ENCODE data around the gene NPHP4.

Gene NPHP4

DNA sequence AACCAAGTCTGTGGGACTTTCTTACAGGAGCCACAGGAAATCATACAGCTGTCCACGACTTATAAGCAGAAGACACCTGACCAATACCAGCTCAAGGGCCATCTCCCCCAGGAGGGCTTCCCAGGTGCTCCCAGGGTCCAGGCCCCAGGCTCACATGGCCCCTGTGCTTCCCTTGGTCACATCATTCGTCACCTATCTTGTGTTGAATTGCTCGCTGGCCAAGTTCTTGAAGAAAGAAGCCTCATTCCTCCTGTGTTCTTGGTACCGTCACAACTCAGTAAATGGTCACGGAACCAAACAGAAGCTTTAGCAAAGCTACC, 3.0 kb downstream of the NPHP4 start:
- no peak for DNase-seq (ENCODE audit: low spot score)

DNA sequence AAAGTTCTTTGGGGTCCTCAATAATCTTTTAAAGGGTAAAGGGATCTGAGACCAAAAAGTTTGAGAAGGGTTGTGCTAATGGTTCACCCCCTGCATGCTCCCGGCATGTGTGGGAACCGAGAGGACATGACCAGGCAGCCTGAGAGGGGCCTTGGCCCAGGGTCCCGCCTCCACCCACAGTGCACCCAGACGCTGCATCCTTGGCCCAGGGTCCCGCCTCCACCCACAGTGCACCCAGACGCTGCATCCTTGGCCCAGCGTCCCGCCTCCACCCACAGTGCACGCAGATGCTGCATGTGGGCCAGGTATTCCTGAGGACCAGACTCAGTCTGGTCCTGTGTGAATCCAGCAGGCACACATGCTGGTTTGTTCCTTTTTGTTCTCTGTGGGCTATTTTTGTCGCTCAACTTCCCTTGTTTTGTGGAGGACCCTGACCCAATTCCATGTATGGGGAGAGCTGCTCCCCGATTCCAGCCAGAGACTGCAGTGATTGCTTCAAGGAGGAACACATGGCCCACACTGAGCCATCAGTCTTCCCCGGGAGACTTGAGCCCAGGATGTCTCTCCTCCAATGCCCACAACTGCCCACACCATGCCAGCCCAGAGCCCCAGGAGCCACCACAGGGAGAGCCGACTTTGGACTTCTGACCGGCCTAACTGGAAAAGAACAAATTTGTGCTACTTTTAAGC, 3.5 kb downstream of the NPHP4 start:
- DNase-seq (ENCODE audit: low spot score): no peak

DNA sequence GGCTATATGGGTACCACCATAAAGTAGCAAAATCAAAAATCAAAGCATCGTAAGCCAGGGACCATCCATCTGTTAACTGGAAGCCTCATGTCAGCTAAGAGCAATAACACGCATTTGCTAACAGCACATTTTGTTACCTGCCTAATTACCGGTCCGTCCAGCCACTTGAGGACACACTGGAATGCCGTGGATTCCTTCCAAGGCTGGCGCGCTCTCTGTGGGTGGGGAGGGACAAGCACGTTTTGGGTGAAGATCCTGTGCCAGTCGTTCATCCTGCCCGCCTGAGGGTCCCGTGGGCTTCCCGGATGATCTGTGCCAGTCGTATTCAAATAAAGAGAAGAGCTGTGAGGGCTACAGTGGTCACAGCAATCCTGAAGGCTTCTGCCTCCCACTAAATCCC, 6.2 kb downstream of the NPHP4 start:
- DNase-seq (ENCODE audit: low spot score): no peak

DNA sequence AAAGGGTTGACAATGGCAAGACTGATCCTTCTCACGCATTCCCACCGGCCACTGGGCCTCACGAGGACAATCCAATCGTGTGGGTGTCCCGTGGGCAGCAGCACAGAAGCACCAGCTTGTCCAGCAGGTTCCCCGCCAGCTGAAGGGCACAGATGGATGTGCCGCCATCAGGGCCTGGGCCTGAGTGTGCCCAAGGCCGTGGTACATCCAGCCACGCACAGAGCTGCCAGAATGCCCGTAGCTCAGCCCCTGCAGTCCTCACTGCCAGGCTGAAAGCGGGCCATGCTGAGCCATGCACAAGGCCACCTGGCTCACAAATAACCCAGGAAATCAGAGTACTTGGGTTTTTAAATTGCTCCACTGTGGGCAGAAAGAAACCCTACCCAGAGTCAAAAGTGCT, 7.0 kb downstream of the NPHP4 start:
- DNase-seq (ENCODE audit: low spot score): no peak

DNA sequence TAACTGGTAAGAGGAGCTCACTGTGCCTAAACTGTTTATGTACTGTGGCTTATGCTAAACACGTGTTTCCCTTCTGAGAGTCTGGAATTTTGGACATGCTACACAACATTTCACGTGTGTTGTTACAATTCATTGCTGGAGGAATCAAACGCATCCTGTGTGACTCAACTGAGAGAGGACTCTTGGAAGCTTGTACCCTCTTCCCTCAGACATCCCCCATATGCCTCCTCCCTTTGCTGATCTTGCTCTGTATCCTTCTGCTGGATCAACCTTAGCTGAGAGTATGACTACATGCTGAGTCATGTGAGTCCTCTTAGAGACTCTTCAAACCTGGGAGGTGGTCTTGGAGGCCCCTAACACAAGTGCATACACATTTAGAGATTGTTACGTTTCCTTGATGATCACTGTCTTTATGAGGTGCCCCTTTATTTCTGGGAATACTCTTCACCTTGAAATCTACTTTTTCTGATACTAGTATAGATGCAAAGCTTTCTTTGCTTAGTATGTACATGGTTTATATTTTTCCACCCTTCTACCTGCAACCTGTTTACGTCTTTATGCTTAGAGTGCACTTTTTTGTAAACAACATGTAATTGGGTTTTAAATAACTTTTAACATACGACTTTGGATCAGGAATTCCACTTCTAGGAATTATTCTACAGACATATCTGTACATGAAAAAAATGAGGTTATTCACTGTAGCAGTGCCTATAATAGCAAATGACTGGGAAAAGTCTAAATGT, 8.7 kb downstream of the NPHP4 start:
- no peak for DNase-seq (ENCODE audit: low spot score)

DNA sequence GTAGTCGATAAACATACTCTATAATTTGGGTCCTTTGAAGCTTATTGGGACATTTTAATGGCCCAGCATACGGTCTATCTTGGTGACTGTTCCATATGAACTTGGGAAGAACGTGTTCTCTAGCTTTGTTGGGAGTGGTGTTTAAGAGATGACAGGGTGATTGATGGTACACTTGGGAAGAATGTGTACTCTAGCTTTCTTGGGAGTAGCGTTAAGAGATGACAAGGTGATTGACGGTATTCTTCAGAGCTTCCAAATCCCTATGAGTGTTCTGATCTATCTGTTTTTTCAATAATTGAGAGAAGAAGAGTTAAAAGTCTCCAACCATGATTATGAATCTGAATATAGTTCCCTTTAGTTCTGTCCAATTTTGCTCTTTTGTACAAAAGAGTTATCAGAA, 9.4 kb downstream of the NPHP4 start:
- DNase-seq (ENCODE audit: low spot score): no peak

DNA sequence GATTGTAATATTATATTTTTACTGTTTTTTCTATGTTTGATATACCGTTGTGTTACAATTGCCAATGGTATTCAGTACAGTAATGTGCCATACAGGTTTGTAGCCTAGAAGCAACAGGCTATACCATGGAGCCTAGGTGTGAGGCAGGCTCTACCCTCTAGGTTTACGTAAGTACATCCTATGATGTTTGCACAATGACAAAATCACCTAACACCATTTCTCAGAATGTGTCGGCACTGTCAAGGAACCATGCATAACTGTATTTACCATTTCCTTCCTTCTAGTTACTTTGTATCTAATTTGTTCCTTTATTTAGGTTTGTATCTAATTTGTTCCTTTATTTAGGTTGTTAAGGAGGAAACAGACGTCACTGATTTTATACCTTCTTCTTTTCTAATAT, 9.9 kb downstream of the NPHP4 start:
- no peak for DNase-seq (ENCODE audit: low spot score)

DNA sequence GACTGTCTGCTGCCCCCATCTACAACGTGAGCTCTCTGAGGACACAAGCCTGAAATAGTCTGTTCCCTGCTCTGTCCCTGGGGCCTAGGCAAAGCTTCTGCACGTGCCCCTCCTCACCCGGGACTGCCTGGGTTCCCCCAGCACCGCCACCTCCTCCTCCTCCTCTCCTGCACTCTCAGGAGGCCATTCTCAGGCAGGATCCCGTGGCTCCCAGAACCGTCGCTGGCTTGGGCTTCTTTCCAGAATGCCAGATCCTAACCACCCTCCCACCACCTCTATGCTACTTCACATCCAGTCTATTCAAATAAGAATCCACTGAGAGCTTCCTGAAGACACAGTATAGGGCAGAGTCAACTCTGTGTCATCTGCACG, 11.2 kb downstream of the NPHP4 start:
- no peak for DNase-seq (ENCODE audit: low spot score)

DNA sequence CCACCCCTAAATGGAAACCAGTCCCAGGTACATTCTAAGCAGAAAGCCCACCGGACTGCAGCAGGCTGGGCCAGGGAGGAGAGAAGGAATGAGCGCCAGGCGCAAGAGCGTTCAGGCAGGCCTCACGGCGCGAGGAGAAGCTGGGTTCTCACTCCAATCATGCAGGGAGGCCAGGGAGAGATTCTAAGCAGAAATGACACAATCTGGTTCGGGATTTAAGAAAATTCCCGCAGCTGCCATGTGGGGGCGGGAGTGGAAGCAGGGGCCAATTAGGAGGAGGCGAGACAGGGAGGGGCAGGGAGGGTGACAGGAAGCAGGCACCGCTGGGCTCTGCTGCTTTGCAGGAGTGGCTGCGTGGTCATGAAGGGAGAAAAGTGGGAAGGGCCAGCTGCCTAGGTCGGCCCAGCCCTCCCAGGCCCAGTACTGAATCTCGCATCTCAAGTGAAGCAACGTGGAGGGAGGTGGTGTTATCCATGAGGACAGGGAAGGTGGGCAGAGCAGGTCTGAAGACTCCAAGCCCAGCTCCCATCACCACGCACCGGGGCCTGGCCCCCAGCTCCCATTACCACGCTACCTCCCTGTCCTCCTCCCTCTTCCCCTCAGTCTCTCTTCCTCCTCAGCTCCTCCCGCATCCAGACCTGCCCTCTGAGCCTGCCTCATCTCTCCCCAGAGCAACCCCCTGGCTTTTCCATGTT, 11.8 kb downstream of the NPHP4 start:
- peak; percentile 28 for DNase-seq (ENCODE audit: low spot score)

DNA sequence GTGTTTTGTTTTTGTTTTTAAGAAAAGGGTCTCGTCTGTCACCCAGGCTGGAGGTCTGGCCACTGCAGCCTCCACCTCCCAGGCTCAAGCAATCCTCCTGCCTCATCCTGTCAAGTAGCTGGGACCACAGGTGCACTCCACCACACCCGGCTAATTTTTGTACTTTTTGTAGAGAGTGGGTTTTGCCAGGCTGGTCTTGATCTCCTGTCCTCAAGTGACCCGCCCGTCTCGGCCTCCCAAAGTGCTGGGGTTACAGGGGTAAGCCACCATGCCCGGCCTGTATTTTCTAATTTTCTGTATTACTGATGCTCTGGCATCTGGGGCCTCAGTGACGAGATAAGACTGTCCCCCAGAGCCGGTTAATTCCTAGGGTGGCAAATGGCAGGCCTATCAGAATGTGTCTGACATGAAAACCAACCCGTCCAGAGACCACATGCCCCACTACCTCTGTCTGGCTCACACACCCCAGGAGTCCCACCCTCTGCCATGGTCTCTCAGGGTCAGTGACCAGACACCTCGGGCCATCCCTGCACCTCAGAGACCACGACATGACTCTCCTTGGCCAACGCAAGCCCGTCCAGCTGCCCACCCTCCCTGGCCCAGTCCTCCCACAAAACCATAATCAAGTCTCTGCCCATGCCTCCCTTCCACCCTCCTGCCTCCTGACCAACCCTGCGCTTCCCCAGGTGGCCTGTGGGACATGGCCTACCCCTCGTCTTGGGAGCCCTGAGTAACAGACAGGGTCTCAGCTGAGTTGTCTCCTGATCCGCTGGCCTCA, 12.5 kb downstream of the NPHP4 start:
- DNase-seq (ENCODE audit: low spot score): no peak

DNA sequence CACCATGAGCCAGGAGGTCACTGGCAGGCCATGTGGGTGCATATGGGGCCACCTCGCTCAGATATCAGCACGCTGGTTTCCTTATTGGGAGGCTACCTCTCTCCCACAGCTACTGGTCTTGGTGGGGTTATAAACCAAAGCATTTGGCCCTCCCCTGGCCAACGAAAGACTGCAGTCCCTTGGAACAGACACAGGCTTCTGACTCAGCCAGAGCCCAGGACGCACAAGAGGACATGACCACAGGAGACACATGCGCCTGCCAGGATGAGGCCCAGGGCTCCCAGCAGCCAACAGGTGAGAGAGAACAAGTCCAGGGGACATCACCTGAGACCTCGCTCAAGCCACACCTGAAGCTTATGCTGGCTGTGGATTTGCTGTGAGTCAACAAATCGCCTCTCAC, 13.8 kb downstream of the NPHP4 start:
- DNase-seq (ENCODE audit: low spot score): no peak

DNA sequence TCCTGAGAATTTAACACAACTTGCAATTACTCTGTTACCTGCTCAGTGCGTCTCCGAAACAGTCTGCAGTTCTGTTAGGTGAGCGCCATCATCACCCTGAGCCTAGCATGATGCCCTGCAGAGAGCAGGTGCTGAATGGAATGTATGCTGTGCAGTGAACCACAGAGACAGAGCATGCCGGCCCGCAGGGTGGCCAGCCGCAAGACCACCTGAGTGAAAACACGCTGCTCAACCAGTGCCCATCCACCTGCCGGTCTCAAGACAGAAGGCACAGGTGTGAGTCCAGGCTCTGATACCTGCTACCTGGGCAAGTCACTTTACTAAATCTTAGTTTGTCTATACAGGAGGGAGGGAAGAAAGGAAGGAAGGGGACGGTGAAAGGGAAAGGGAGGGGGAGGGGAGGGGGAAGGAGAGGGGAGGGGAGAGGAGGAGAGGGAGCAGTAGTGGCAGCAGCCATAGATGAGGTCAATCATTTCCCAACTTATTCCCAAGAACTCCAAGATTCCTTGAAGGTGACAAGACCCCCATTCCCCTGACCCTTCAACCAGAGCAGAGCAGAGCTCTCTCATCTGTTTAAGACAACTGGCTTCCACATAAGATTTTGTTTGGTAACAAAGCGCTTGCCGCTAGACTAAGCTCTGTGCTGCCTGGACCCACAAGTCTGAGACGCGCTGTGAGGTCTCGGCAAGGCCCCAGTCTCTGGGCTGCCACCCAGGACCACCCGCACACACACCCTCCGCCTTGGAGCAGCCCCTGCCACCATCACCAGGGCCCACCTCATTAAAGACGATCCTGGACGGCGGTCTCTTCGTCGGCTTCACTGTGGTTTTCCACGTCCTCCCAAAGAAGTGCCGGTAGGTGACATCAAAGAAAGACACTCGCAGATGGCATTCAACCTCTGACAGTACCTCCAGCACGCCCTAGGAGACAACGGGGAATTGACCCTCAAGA, 14.5 kb downstream of the NPHP4 start:
- DNase-seq (ENCODE audit: low spot score): no peak

DNA sequence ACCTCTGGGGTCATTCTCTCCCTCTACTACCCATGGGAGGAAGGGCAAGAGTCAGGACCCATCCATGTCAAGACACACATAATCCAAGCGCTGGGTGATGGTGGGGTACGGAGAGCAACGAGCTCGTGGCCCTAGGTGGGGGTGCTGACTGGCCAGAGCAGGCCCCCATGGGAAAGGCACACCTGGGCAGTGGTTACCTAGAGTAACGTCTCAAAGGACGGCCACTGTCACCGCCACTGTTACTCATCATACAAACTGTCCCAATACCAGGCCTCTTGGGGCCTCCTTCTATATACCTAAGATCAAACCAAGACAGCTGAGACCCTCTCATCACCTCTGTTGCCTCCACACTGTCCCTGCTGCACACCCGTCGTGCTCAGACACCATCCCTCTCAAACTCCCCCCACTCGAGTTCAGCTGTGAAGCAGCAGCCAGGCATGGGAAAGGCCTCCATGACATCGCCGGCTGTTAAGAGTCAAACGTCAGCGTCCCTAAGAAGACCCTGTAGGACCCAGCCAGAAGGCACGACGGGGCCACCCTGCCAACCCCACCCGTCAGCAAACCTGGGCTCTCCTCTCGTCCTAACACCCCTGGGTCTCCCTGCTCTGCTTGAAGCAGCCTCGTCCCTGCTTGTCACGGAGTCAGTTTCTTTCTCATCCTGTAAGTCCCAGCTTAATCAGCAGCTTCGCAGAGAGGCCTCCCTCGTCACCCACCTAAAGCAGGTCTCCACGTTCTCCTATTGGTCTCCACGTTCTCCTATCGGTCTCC, 15.3 kb downstream of the NPHP4 start:
- DNase-seq (ENCODE audit: low spot score): no peak

DNA sequence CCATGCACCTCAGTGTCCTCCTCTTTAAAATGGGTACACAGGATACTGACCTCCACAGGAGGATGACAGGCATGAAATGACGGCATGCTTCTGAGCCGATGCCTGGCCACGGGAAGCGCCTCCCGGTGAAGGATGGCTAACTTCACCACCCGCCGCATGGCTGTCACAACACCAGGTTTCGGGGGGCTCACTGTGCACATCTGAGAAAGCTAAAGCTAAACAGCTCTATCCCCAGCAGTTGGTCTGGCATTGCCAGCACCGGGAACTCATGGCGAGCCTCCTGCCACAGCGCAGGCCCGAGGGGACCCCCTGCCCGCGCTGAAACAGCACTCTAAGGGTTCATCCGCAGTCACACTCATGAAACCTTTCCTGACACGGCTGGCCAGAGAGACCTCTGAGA, 16.0 kb downstream of the NPHP4 start:
- no peak for DNase-seq (ENCODE audit: low spot score)

DNA sequence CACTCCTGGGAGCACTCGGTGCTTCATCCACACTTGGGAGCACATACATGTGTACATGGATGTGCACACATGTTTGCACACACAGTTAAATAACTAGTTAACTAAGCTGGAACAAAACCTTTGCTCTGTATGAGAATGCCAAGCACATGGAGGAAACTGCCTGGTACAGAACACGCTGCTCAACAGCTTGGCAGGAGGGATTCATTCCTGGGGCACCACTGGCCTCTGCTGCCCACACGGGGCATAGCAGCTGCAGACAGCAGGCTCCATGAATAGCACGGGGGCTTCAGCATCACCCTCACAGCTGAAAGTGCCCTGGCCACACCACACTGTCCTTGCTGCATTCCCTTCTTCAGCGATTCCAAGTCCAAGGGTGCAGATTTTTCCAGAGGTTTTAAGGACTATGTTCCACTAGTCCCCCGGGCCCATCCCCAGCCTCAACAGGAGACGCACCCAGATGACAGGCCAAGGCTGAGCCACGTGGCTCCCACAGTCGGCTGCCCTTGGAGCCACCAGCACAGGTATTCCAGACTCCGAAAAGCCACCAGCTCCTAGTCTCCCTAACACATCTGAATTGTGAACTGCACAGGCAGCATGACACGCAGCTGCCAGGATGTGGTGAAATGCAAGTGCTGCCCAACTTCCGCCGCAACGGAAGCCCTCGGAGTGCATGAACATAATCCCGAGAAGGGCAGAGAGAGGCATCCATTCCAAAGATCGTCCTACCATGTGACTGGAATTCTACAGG, 16.9 kb downstream of the NPHP4 start:
- DNase-seq (ENCODE audit: low spot score): peak; percentile 54

DNA sequence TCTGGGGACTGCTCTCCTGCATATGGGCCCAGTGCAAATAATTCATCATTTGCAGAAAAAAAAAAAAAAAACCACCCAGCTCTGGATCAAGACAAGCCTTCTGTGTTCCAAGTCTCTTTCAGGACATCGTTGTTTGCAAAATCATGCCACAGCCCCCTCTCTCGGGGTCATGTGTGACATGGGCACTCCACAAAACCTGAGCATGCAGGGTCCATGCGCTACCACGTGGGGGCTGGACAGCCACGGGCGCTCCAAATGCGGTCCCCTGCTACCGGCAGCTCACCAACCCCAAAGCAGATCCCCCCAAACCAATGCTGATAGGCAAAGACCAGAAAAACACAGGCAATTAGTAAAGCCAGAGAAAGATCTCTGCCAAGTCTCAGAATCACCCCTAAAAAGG, 17.6 kb downstream of the NPHP4 start:
- no peak for DNase-seq (ENCODE audit: low spot score)

DNA sequence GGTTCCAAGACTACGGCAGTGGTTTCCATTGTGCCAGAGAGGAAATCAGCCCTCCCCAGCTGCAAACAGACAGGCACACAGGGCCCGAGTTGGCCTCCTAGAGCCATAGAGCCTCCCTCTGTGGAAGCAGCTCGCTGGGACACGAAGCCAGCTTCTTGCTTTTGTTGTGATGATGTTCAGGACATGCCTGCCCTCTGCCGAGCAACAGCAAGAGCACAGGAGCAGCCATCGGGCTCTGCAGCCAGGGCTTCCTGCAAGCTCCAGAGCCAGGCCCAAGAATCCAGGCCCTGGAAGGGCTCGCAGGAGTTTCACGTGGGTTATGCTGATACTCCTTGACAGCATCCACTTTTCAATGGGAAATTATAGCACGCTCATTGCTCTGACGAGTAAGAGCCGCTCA, 18.5 kb downstream of the NPHP4 start:
- no peak for DNase-seq (ENCODE audit: low spot score)

DNA sequence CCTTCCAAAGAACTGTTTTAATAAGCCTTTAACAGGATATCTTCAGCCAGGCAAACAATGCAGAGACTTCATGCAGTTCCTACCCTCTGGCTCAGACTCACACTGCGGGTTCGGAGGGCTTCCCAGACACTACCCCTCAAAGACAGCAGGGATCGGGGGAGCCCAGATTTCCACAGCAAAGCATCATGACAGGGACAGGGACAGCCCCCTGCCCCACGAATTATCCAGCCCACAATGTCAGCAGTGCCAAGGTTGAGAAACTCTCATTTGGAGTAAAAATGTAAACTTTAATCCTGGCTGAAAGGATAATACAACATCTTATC, 20.1 kb downstream of the NPHP4 start:
- no peak for DNase-seq (ENCODE audit: low spot score)

DNA sequence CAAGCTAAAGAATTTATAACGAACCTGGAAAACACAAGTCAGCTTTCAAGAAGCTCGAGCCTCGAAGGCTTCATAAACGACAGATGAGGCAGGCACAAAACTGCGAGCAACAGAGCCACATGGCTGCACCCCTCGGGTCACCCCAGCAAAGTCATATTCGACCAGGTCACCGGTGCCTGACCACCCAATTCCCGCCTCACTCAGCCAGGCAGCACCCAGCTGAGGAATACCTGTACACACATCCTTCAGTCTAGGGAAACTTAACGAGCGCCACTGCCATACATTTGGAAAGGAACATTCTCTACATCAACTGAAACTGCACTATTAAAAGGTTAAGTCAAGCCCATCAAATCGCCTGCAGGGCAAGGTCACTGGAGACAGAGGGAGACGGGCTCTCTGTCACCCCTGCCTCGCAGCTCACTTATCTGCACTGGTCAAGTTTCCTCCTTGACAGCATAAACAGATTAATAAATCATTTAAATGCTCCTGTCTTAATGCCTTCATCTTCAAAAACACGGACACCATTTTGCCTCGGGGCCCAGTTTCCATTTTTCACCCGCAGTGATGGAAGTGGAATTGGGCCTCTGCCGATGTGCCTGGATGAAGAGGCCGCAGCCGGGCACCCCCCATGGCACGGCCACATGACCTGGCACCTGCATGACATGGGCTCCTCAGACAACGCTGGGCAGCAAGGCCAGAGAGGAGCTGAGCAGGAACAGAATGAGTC, 20.6 kb downstream of the NPHP4 start:
- DNase-seq (ENCODE audit: low spot score): no peak

All from COLO829 (cell line).